ENCODE data around the gene RDH13.

Gene RDH13

DNA sequence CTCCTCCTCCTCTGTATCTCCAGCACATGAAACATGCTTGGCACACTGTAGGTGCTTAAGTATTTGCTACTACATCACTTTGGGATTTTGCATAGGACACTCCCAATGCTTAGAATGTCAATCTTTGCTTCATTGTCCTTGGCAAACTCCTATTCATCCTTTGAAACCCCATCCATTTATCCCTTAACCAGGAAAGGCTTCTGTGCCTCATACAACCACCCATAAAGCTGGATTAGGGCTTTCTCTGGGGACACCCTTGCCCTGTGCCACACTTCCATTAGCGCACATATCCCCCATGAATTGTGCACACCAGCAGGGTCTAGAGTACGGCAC, 6.9 kb upstream of the RDH13 start:
- TF ChIP-seq, protein P1, sequence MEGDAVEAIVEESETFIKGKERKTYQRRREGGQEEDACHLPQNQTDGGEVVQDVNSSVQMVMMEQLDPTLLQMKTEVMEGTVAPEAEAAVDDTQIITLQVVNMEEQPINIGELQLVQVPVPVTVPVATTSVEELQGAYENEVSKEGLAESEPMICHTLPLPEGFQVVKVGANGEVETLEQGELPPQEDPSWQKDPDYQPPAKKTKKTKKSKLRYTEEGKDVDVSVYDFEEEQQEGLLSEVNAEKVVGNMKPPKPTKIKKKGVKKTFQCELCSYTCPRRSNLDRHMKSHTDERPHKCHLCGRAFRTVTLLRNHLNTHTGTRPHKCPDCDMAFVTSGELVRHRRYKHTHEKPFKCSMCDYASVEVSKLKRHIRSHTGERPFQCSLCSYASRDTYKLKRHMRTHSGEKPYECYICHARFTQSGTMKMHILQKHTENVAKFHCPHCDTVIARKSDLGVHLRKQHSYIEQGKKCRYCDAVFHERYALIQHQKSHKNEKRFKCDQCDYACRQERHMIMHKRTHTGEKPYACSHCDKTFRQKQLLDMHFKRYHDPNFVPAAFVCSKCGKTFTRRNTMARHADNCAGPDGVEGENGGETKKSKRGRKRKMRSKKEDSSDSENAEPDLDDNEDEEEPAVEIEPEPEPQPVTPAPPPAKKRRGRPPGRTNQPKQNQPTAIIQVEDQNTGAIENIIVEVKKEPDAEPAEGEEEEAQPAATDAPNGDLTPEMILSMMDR (IDR thresholded peaks at IDR 0.05): no peak

DNA sequence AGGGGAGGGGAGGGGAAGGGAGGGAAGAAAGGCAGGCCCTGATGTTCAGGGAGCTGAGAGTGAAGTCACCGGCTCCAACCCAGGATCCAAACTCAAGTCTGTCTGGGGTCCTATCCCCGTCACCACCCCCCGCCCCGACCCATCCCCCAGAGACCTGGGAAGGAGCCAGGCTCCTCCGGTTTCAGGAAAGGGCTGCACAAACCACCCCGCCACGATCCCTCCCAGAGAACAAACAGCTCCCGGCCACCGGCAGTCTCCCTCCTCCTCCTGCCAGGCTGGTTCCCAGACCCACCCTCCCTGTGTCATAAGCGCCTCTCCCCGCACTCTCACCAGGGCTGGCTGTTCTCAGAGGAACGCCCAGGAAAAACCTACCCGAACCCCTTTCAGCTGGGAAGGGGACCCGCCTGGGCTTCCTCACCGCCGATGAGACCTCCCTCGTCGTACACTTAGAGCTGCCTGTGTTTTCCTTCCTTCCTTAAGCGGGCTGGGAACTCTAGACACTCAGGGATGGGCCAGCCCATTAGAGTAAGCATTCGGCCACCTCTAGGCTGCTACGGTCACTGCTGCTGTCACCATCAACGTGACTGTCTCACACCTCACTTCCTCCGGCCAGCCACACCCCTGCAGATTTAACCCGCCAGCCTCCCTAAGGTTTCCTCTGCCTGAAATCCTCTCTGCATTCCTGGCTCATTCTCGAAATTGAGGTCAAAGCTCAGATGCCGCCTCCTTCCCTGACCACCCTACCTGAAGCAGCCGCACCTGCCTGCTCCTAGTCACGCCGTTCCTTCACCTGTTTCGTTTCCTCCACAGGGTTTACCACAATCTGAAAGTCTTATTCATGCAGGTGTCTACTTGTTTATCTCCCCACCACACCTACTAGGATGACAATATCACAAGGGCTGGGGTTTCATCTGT, 6.3 kb upstream of the RDH13 start:
- TF ChIP-seq, protein P1 (IDR thresholded peaks at IDR 0.05): no peak

DNA sequence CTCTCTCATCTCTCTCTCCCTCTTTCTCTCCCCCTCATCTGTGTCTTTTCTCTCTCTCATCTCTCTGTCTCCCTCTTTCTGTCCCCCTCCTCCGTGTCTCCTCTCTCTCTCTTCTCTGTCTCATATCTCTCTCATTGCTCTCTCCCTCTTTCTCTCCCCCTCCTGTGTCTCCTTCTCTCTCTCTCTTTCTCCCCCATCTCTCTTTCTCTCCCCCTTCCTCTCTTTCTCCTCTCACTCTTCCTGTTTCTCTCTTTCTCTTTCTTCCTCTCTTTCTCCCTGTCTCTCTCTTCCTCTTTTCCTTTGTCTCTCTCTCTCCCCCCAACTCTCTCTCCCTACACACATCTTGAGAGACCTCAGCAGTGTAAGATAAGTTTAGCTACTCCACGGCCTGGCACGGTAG, 4.9 kb upstream of the RDH13 start:
- TF ChIP-seq, protein P1 (IDR thresholded peaks at IDR 0.05): no peak

DNA sequence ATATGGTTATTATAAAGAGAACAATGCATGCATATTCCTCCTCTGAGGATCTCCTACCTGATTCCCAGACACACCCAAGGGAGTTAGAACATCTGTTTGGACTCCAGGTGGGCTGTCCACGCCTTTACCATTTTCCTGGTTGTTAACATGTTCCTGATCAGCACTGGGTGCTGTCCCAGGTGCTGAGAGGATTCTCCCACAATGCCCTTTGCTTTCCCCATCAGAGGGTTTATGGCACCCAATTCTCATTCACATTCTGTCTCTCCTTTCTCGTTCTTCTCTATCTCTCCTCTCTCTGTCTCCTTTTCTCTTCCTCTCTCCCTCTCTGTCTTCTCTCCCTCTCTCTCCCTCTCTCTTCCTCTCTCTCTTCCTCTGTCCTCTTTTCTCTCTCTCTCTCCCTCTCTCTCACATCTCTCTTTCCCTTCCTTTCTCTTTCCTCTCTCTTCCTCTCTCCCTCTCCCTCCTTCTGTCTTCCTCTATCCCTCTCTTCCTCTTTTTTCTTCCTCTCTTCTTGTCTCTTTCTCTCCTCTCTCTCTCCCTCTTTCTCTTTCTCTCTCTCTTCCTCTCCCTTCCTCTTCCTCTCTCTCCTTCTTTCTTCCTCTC, 3.3 kb upstream of the RDH13 start:
- TF ChIP-seq, protein P1 (IDR thresholded peaks at IDR 0.05): no peak

DNA sequence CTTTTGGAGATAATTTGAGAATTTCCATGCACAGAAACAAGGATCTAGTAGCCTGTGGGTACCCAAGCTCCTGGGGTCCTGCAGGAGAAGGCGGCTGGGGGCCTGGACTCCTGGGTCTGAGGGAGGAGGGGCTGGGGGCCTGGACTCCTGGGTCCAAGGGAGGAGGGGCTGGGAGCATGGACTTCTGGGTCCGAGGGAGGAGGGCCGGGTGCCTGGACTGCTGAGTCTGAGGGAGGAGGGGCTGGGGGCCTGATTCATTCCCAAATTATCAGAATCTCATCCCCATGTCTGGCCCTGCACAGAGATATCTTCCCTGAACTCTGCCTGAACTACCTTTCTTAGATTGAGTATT, 520 bp upstream of the RDH13 start:
- TF ChIP-seq, protein P1 (IDR thresholded peaks at IDR 0.05): no peak

DNA sequence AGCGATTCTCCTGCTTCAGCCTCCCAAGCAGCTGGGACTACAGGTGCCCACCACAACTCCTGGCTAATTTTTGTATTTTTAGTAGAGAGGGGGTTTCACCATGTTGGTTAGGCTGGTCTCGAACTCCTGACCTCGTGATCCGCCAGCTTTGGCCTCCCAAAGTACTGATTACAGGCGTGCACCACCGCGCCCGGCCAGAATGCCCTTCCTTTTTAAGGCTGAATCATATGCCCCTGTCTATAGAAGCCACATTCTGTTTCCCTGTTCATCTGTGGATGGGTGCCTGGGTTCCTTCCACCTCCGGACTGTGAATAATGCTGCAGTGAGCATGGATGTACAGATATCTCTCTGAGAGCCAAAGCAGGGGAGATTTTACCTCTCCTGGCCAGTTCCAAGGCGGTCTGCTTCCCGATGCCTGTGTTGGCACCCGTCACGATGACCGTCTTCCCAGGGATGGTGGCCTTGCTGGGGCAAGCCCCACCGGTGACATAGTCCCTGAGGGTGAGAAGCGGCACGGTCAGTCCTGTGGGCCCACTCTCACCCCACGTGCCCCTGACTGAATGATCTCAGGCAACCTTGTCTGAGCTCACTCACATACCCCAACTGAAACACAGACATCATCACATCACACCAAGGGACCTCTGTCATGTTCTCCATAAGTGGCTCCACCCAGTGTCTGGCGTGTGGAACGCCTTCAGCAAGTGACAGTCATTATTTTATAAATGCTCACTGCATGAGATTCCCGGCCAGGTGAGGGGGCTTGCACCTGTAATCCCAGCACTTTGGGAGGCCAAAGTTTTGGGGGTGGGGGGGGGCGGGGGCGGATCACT, 4.0 kb downstream of the RDH13 start:
- TF ChIP-seq, protein P1 (IDR thresholded peaks at IDR 0.05): no peak

DNA sequence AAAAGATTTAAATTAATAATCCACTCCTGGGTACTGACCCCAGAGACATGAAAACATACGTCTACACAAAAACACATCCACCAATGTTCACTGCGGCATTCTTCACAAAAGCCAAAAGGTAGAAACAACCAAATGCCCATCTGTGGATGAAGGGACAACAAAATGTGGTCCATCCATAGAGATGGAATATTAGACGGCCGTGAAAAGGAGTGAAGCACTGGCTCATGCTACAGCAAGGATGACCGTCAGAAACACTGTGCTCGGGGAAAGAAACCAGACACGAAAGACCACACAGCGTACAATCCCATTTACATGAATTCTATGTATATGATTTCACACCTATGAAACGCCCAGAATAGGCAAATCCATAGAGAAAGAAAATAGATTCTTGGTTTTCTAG, 6.1 kb downstream of the RDH13 start:
- TF ChIP-seq, protein P1 (IDR thresholded peaks at IDR 0.05): no peak

Data from LNCAP (cell line).